22Rv1 (cell line): ENCODE data around the gene VRK2.
A peak's percentile ranks its signal among the peaks of the same experiment; 100 is the strongest.
"Not testable (repeated sequence)": the region's sequence is repeated elsewhere in the genome, so short reads cannot be mapped to it uniquely, and the experiment has no call there.

ENCODE experiments used
- H3K27ac ChIP-seq: fragments of 450-650 bp; 2 replicates; pipeline ENCODE4 v1.5.1; 2017
- CTCF ChIP-seq: fragments of 450-650 bp; IDR thresholded peaks from 2 replicates; pipeline ENCODE4 v1.5.1; 2017; ENCODE audit warnings: mild to moderate bottlenecking
- ZFX ChIP-seq: fragments of 450-650 bp; IDR thresholded peaks from 2 replicates; pipeline ENCODE4 v1.6.1; 2017; ENCODE audit warnings: antibody characterized with exemption, borderline replicate concordance

The VRK2 gene

GRCh38 chr2:58131191-58132011, 84.8 kb downstream of the VRK2 start:
- TF ChIP-seq CTCF (peak; percentile 18; the same call in 1 of the 2 replicates), ZFX (no peak)
- H3K27ac ChIP-seq = no peak overlapping the region

GRCh38 chr2:58133395-58133794, 86.8 kb downstream of the VRK2 start:
- no peak for TF ChIP-seq CTCF
- TF ChIP-seq ZFX = no peak
- no peak overlapping the region for H3K27ac ChIP-seq

- no peak for TF ChIP-seq ZFX
- no peak for TF ChIP-seq CTCF
- no peak overlapping the region for H3K27ac ChIP-seq
Observed at GRCh38 chr2:58135861-58136260, 89.3 kb downstream of the VRK2 start.

- TF ChIP-seq ZFX (no peak), CTCF (no peak)
Observed at GRCh38 chr2:58137221-58137620, 90.6 kb downstream of the VRK2 start.

GRCh38 chr2:58137856-58138255, 91.2 kb downstream of the VRK2 start:
- no peak overlapping the region for H3K27ac ChIP-seq
- TF ChIP-seq CTCF (no peak), ZFX (no peak)

More at GRCh38 chr2:58137221-58137620, 90.6 kb downstream of the VRK2 start:
- no peak overlapping the region for H3K27ac ChIP-seq

GRCh38 chr2:58138396-58139030, 91.9 kb downstream of the VRK2 start:
- TF ChIP-seq CTCF = no peak
- no peak for TF ChIP-seq ZFX
- H3K27ac ChIP-seq = no peak overlapping the region

- H3K27ac ChIP-seq = no peak overlapping the region
Observed at GRCh38 chr2:58140508-58141072, 94.0 kb downstream of the VRK2 start.

GRCh38 chr2:58145769-58146168, 99.2 kb downstream of the VRK2 start:
- H3K27ac ChIP-seq = not testable (repeated sequence)

More at GRCh38 chr2:58140508-58141072, 94.0 kb downstream of the VRK2 start:
- TF ChIP-seq CTCF = no peak
- TF ChIP-seq ZFX = no peak
